Transverse colon (tissue), 4 donors: ENCODE data around the gene GLT8D1. TPM values are rescaled to one million over a fixed set of nuclear protein-coding genes. Genes with fewer than 3 reads are reported as not detected.

ENCODE experiments used
- DNase-seq: peaks from one replicate; pipeline ENCODE4 v3.0.0-alpha.2; 2019
- H3K27ac ChIP-seq, 4 donors: fragments of 200-600 bp; sonication (generic); 2 replicates each; pipeline ENCODE4 v1.5.1; 2016 to 2018; ENCODE audit warnings: inconsistent platforms in 4 of 4
- H3K27me3 ChIP-seq: fragments of 200-600 bp; sonication (generic); 2 replicates; pipeline ENCODE4 v1.5.1; 2017; ENCODE audit warnings: inconsistent platforms
- H3K36me3 ChIP-seq, 4 donors: fragments of 200-600 bp; sonication (generic); 2 replicates each; pipeline ENCODE4 v1.5.1; 2017 to 2019; ENCODE audit warnings: inconsistent platforms in 4 of 4
- H3K4me1 ChIP-seq, 4 donors: fragments of 200-600 bp; sonication (generic); 2 replicates each; pipeline ENCODE4 v1.5.1; 2017 to 2020; ENCODE audit warnings: inconsistent platforms in 4 of 4
- H3K4me3 ChIP-seq, 4 donors: fragments of 200-600 bp; sonication (generic); 1 replicate in 1 of 4; 2 replicates in 3 of 4; pipeline versions ENCODE4 v1.5.1 to v1.6.1; 2017 to 2019; ENCODE audit warnings: inconsistent platforms in 4 of 4
- H3K9me3 ChIP-seq, 2 donors: fragments of 200-600 bp; sonication (generic); 2 replicates each; pipeline ENCODE4 v1.5.1; 2017 to 2019; ENCODE audit warnings: inconsistent platforms in 2 of 2
- CTCF ChIP-seq, 5 experiments: fragments of 200-600 bp in 3 of 5; fragments of 450-650 bp in 2 of 5; sonication (generic) in 3 of 5; IDR thresholded peaks; 1 replicate in 2 of 5; 2 replicates in 3 of 5; pipeline ENCODE4 v1.5.1; 2016 to 2017; ENCODE audit warnings: antibody characterized with exemption in 5 of 5, inconsistent platforms in 3 of 5, mild to moderate bottlenecking in 2 of 5, moderate library complexity in 1 of 5
- EP300 ChIP-seq: sonication (generic); formaldehyde crosslinking; IDR thresholded peaks from one replicate; pipeline ENCODE4 v1.6.1; 2017; ENCODE audit warnings: antibody characterized with exemption, low read depth
- POLR2A ChIP-seq: fragments of 450-650 bp; IDR thresholded peaks from one replicate; pipeline ENCODE4 v1.6.1; 2016; ENCODE audit warnings: antibody characterized with exemption, mild to moderate bottlenecking, moderate library complexity
- POLR2AphosphoS5 ChIP-seq, 3 donors: sonication (generic); formaldehyde crosslinking; IDR thresholded peaks; one replicate each; pipeline ENCODE4 v1.6.1; 2016; ENCODE audit warnings: antibody characterized with exemption in 3 of 3
- WGBS, 2 donors: methylation state at CpG; one replicate each; pipeline ENCODE4 v1.1.5; 2018; ENCODE audit warnings: low coverage in 1 of 2; 5-methylcytosine and 5-hydroxymethylcytosine counted together
- in situ Hi-C, 4 donors: fragments of 200-750 bp; cut with MboI; loops; one replicate each; pipeline versions ENCODE4 v1.15.0 to v1.15.1; 2017; ENCODE audit warnings: low sequenced_read_pairs in 3 of 4, low pct_ligation_motif_present in 1 of 4, low pct_unique_long_range_greater_than_20kb in 1 of 4
- intact Hi-C: fragments of 100-400 bp; cut with DNase I; formaldehyde crosslinking; loops from one replicate; pipeline ENCODE4 v1.15.1; 2023; ENCODE audit warnings: low total_unique reads
- small RNA-seq, 4 donors: library from RNA; depleted of rRNA; stranded (forward); fragments of <200 nt; gene quantifications; one replicate each; pipeline ENCODE3, GENCODE V24; 2016
- total RNA-seq, 4 donors: library from RNA; depleted of rRNA; stranded (reverse); fragments of >200 nt; gene quantifications; one replicate each; pipeline ENCODE4 v1.1.0, GENCODE V29; 2016

GLT8D1 gene
- total RNA-seq, 4 donors from 2014 or later = 34.3 to 52.6 (median 37.2) TPM; not detected in 1

GRCh38 chr3:52649461-52650210 is 56.0 kb downstream of the GLT8D1 start:
- Histone ChIP-seq H3K27ac (no peak overlapping the region), H3K4me1 (no peaks in the 10 kb centered on the region), H3K4me3 (no peak overlapping the region), H3K9me3 (no peaks in the 10 kb centered on the region), H3K36me3 (peaks cover 0 to 67% (median 32%) of the 10 kb centered on the region in 4 donors), H3K27me3 (no peaks in the 10 kb centered on the region)
- 93 to 94% methylated on average over 3 to 5 of the region's 5 CpGs for WGBS, 2 donors
- in situ Hi-C loops (no loop called here), intact Hi-C loops (no loop called here)
- no peak for TF ChIP-seq EP300
- TF ChIP-seq POLR2A = no peak
- no peak for TF ChIP-seq POLR2AphosphoS5 (IDR thresholded peaks at IDR 0.05)
- no peak for TF ChIP-seq CTCF (IDR thresholded peaks at IDR 0.05)
- DNase-seq = no peak

GRCh38 chr3:52645549-52645948 is 60.0 kb downstream of the GLT8D1 start:
- no peak for TF ChIP-seq POLR2A
- TF ChIP-seq POLR2AphosphoS5 (IDR thresholded peaks at IDR 0.05) = no peak
- TF ChIP-seq CTCF (IDR thresholded peaks at IDR 0.05) = no peak
- no peak for TF ChIP-seq EP300
- peaks cover 0 to 79% (median 38%) of the 10 kb centered on the region in 4 donors for H3K36me3 ChIP-seq
- no peaks in the 10 kb centered on the region for H3K27me3 ChIP-seq
- intact Hi-C loops = no loop called here
- WGBS, 2 donors = 93 to 98% methylated on average over 3 to 6 of the region's 6 CpGs
- in situ Hi-C loops = no loop called here
- DNase-seq = no peak
- no peaks in the 10 kb centered on the region for H3K9me3 ChIP-seq
- no peaks in the 10 kb centered on the region for H3K4me1 ChIP-seq
- no peak overlapping the region for H3K27ac ChIP-seq
- H3K4me3 ChIP-seq = no peak overlapping the region

Small RNA genes within 50 kb of the gene (small RNA-seq; reads per million reads assigned to genes)
- 0 to 0.24 (median 0) reads per million in 4 donors for gene AC006254.2
- gene RF00569 = 7,069 to 24,418 (median 11,838) reads per million in 4 donors
- gene RF01183 = 0 reads per million in 4 donors
- 0 reads per million in 4 donors for gene SNORD19
- 0 reads per million in 4 donors for gene SNORD19B
- gene SNORD69 = 2,498 to 5,513 (median 2,837) reads per million in 4 donors

Other genes with a start within 250 kb of the GLT8D1 start
- gene STAB1, start 210.5 kb downstream of the GLT8D1 start, total RNA-seq = 100 to 1,000 TPM in 1 of 4 donors, 10 to 100 TPM in 3; 42.6 to 152 (median 70.3) TPM
- 10 to 100 TPM in 2 of 4 donors, 1 to 10 TPM in 1, not detected in 1; 5.5 to 16.7 (median 14.9) TPM for gene NT5DC2, start 171.9 kb downstream of the GLT8D1 start, total RNA-seq
- gene UQCC5, start 169.2 kb downstream of the GLT8D1 start, total RNA-seq = 10 to 100 TPM in 1 of 4 donors, 1 to 10 TPM in 2, not detected in 1; 2.6 to 22.1 (median 4.0) TPM
- gene PBRM1, start 19.9 kb downstream of the GLT8D1 start, total RNA-seq = 100 to 1,000 TPM in 2 of 4 donors, 10 to 100 TPM in 2; 60.3 to 335 (median 134) TPM
- gene GNL3, start 19.8 kb downstream of the GLT8D1 start, total RNA-seq = 10 to 100 TPM; 19.1 to 54.5 (median 37.4) TPM
- gene SPCS1, start 315 bp upstream of the GLT8D1 start, total RNA-seq = 100 to 1,000 TPM in 2 of 4 donors, 10 to 100 TPM in 2; 24.3 to 120 (median 70.5) TPM
- 10 to 100 TPM; 14.6 to 35.0 (median 22.1) TPM for gene NEK4, start 65.1 kb upstream of the GLT8D1 start, total RNA-seq
- not detected for gene ITIH1, start 71.8 kb upstream of the GLT8D1 start, total RNA-seq
- gene ITIH3, start 89.0 kb upstream of the GLT8D1 start, total RNA-seq = 1 to 10 TPM in 1 of 4 donors, under 1 TPM in 1, not detected in 2; 0.27 to 1.6 TPM
- gene ITIH4, start 124.9 kb upstream of the GLT8D1 start, total RNA-seq = 1 to 10 TPM in 3 of 4 donors, under 1 TPM in 1; 0.60 to 9.5 (median 4.9) TPM
- 10 to 100 TPM in 2 of 4 donors, 1 to 10 TPM in 2; 3.0 to 26.5 (median 11.8) TPM for gene MUSTN1, start 129.2 kb upstream of the GLT8D1 start, total RNA-seq
- gene STIMATE, start 191.8 kb upstream of the GLT8D1 start, total RNA-seq = 10 to 100 TPM in 3 of 4 donors, 1 to 10 TPM in 1; 8.2 to 33.0 (median 16.4) TPM